B cell (primary cell): ENCODE measurements around the gene POSTN. TPM values are rescaled to one million over a fixed set of nuclear protein-coding genes. Genes with fewer than 3 reads are reported as not detected.

ENCODE experiments used
- ATAC-seq: fragments of 200-7000 bp; cut with Tn5 transposase; one replicate; pipeline ENCODE4 v1.10.0; 2021; ENCODE audit warnings: low read depth, mild to moderate bottlenecking, moderate number of reproducible peaks, moderate library complexity
- CTCF ChIA-PET: fragments of 350-600 bp; sonication (Branson Sonifier 250); formaldehyde crosslinking; loops from one replicate; lab custom pipeline; 2021; ENCODE audit warnings: antibody characterized with exemption, inconsistent platforms; lab: Charles Lee
- POLR2A ChIA-PET: fragments of 350-600 bp; sonication (Branson Sonifier 250); formaldehyde crosslinking; loops from one replicate; lab custom pipeline; 2021; ENCODE audit warnings: antibody characterized with exemption; lab: Charles Lee
- DNase-seq: peaks from one replicate; pipeline ENCODE4 v3.0.0; 2013
- H2AFZ ChIP-seq: 2 replicates; pipeline ENCODE4 v1.6.1; 2012; ENCODE audit warnings: mild to moderate bottlenecking, low read depth, low read length; ENCODE audit not compliant: insufficient read depth, poor library complexity, severe bottlenecking
- H3K27ac ChIP-seq, 2 donors: 1 replicate in 1 of 2; 2 replicates in 1 of 2; pipeline ENCODE4 v1.5.1; 2012 to 2013; ENCODE audit warnings: low read length in 2 of 2, mild to moderate bottlenecking in 2 of 2, moderate library complexity in 1 of 2
- H3K27me3 ChIP-seq, 4 experiments: fragments of 200-600 bp in 1 of 4; sonication (generic) in 1 of 4; replicated peaks in 1 of 4; 1 replicate in 2 of 4; 2 replicates in 2 of 4; pipeline versions ENCODE4 v1.6.1 to v1.7.0; 2013 to 2016; ENCODE audit warnings: low read length in 3 of 4, mild to moderate bottlenecking in 2 of 4, mixed read lengths in 1 of 4, moderate library complexity in 1 of 4; ENCODE audit not compliant: insufficient read depth in 4 of 4, control insufficient read depth in 3 of 4; ENCODE audit errors: control extremely low read depth in 1 of 4
- H3K36me3 ChIP-seq, 2 experiments: replicated peaks in 1 of 2; 1 replicate in 1 of 2; 2 replicates in 1 of 2; pipeline versions ENCODE4 v1.6.1 to v1.7.1; 2013; ENCODE audit warnings: low read length in 1 of 2; ENCODE audit not compliant: insufficient read depth in 2 of 2, control insufficient read depth in 1 of 2; ENCODE audit errors: control extremely low read depth in 1 of 2, extremely low read depth in 1 of 2
- H3K4me1 ChIP-seq, 2 donors: fragments of 200-600 bp in 1 of 2; sonication (generic) in 1 of 2; 1 replicate in 1 of 2; 2 replicates in 1 of 2; pipeline versions ENCODE4 v1.5.1 to v1.6.1; 2013 to 2017; ENCODE audit warnings: low read length in 2 of 2; ENCODE audit not compliant: control insufficient read depth in 2 of 2, insufficient read depth in 2 of 2
- H3K4me2 ChIP-seq: replicated peaks from 2 replicates; pipeline ENCODE3; 2012; ENCODE audit warnings: mild to moderate bottlenecking, low read depth, low read length; ENCODE audit not compliant: poor library complexity, severe bottlenecking
- H3K4me3 ChIP-seq, 5 experiments: fragments of 200-600 bp in 1 of 5; sonication (generic) in 1 of 5; 1 replicate in 3 of 5; 2 replicates in 2 of 5; pipeline versions ENCODE4 v1.5.1 to v1.7.0; 2011 to 2016; ENCODE audit warnings: low read length in 4 of 5, mild to moderate bottlenecking in 4 of 5, low read depth in 2 of 5, control low read depth in 1 of 5, moderate library complexity in 1 of 5; ENCODE audit not compliant: insufficient read depth in 1 of 5; ENCODE audit errors: control extremely low read depth in 1 of 5, extremely low read depth in 1 of 5
- H3K79me2 ChIP-seq: fragments of 200-600 bp; sonication (generic); one replicate; pipeline ENCODE4 v1.6.0; 2016; ENCODE audit warnings: low read length; ENCODE audit not compliant: control insufficient read depth, insufficient read depth
- H3K9ac ChIP-seq: fragments of 200-600 bp; sonication (generic); 2 replicates; pipeline ENCODE4 v1.6.1; 2017; ENCODE audit warnings: mild to moderate bottlenecking, low read length, moderate library complexity
- H3K9me3 ChIP-seq, 3 donors: one replicate each; pipeline versions ENCODE4 v1.6.1 to v1.7.1; 2013; ENCODE audit warnings: low read length in 2 of 3; ENCODE audit not compliant: control insufficient read depth in 2 of 3, insufficient read depth in 1 of 3; ENCODE audit errors: control extremely low read depth in 1 of 3
- H4K20me1 ChIP-seq: 2 replicates; pipeline ENCODE4 v1.6.0; 2012; ENCODE audit warnings: mild to moderate bottlenecking, low read length; ENCODE audit not compliant: insufficient read depth, control insufficient read depth, poor library complexity, severe bottlenecking
- H3K27ac Mint-ChIP-seq: one replicate; pipeline ENCODE4 v1.8.0; 2021; ENCODE audit warnings: mixed read lengths
- H3K27me3 Mint-ChIP-seq: one replicate; pipeline ENCODE4 v1.8.0; 2021; ENCODE audit warnings: mixed read lengths
- H3K4me1 Mint-ChIP-seq: one replicate; pipeline ENCODE4 v1.8.0; 2021; ENCODE audit warnings: mixed read lengths
- H3K4me3 Mint-ChIP-seq: one replicate; pipeline ENCODE4 v1.8.0; 2021; ENCODE audit warnings: mixed read lengths
- H3K9me3 Mint-ChIP-seq: one replicate; pipeline ENCODE4 v1.8.0; 2022; ENCODE audit warnings: mixed read lengths; ENCODE audit not compliant: insufficient read depth
- CTCF ChIP-seq: fragments of 200-600 bp; IDR thresholded peaks from one replicate; pipeline ENCODE4 v1.8.0; 2022; ENCODE audit warnings: antibody characterized with exemption, mild to moderate bottlenecking
- EZH2 ChIP-seq: IDR thresholded peaks from 2 replicates; pipeline ENCODE4 v1.6.1; 2012; ENCODE audit warnings: borderline replicate concordance, low read depth, mild to moderate bottlenecking, moderate library complexity, low read length; ENCODE audit not compliant: insufficient read depth, poor library complexity, severe bottlenecking
- WGBS: methylation state at CpG from one replicate; pipeline ENCODE4 v1.1.5; 2013; ENCODE audit warnings: missing lambda C conversion rate; ENCODE audit not compliant: insufficient coverage; 5-methylcytosine and 5-hydroxymethylcytosine counted together
- intact Hi-C: fragments of 100-400 bp; cut with micrococcal nuclease; formaldehyde crosslinking; loops from one replicate; pipeline ENCODE4 v1.10.0; 2022
- polyA plus RNA-seq: library from polyadenylated mRNA; depleted of rRNA; stranded (reverse); fragments of >200 nt; gene quantifications from 2 replicates; pipeline ENCODE4 v1.2.3, GENCODE V29; 2012
- total RNA-seq, 2 donors: library from RNA; stranded (reverse); fragments of 120-200 nt in 1 of 2; gene quantifications; 1 replicate in 1 of 2; 2 replicates in 1 of 2; pipeline versions ENCODE4 v1.2.3 to v1.2.4, GENCODE V29; 2013 to 2022

Gene POSTN
- total and polyA plus RNA-seq, 2 donors (not counting 1 experiment from before 2014, with no cell fraction given) = not detected

DNA sequence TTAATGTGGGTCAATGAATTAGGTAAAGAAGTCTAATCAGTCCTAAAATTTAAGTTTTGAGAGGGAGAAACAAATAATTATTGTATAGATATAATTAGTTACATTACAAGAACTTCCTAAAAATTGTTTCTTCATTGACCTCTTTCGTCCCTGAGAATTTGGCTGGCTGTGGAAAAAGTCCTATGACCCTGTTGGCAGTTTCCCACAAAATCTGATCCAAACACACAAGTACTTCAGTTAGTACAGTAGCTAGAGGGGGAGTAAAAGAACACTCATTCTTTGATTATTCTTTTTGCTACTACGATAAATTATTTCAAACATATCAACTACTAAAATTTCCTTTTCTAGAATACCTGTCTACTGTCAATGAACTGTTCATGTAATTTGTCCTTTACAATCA, 11.3 kb downstream of the POSTN start:
- no peak overlapping the region for H3K4me2 ChIP-seq
- H3K9ac ChIP-seq = no peak overlapping the region
- no peak overlapping the region for H3K27ac Mint-ChIP-seq
- H3K9me3 ChIP-seq = no peaks in the 10 kb centered on the region
- ChIA-PET POLR2A (no interaction called here), CTCF (no interaction called here)
- no peaks in the 10 kb centered on the region for H4K20me1 ChIP-seq
- no peaks in the 10 kb centered on the region for H3K79me2 ChIP-seq
- no peaks in the 10 kb centered on the region for H3K27me3 Mint-ChIP-seq
- H3K36me3 ChIP-seq = no peaks in the 10 kb centered on the region
- WGBS = no CpG with 5 or more reads among the region's 2 CpGs
- no peak overlapping the region for H3K27ac ChIP-seq
- no peaks in the 10 kb centered on the region for H3K27me3 ChIP-seq
- intact Hi-C loops = no loop called here
- no peaks in the 10 kb centered on the region for H3K9me3 Mint-ChIP-seq
- TF ChIP-seq EZH2 (no peak), CTCF (no peak)
- H2AFZ ChIP-seq = no peak overlapping the region
- no peak for ATAC-seq
- DNase-seq = no peak
- no peaks in the 10 kb centered on the region for H3K4me1 ChIP-seq
- no peak overlapping the region for H3K4me3 Mint-ChIP-seq
- H3K4me3 ChIP-seq = no peak overlapping the region
- H3K4me1 Mint-ChIP-seq = no peaks in the 10 kb centered on the region

GRCh38 chr13:37586164-37586563, 12.4 kb downstream of the POSTN start:
- Histone ChIP-seq H3K4me3 (no peak overlapping the region), H3K9ac (no peak overlapping the region), H4K20me1 (no peaks in the 10 kb centered on the region), H2AFZ (no peak overlapping the region), H3K27ac (no peak overlapping the region), H3K79me2 (no peaks in the 10 kb centered on the region), H3K36me3 (no peaks in the 10 kb centered on the region), H3K9me3 (no peaks in the 10 kb centered on the region), H3K4me1 (no peaks in the 10 kb centered on the region), H3K27me3 (no peaks in the 10 kb centered on the region), H3K4me2 (no peak overlapping the region)
- Mint-ChIP-seq H3K4me1 (no peaks in the 10 kb centered on the region), H3K4me3 (no peak overlapping the region), H3K27me3 (no peaks in the 10 kb centered on the region), H3K9me3 (no peaks in the 10 kb centered on the region), H3K27ac (no peak overlapping the region)
- ChIA-PET CTCF (no interaction called here), POLR2A (no interaction called here)
- ATAC-seq = no peak
- DNase-seq = no peak
- WGBS = 100% methylated on average over 3 of the region's 4 CpGs
- TF ChIP-seq CTCF = no peak
- TF ChIP-seq EZH2 = no peak
- intact Hi-C loops = no loop called here
